ENCODE measurements around the gene KRT32.
"Not testable (repeated sequence)": the region's sequence is repeated elsewhere in the genome, so short reads cannot be mapped to it uniquely, and the experiment has no call there.

Gene KRT32

DNA sequence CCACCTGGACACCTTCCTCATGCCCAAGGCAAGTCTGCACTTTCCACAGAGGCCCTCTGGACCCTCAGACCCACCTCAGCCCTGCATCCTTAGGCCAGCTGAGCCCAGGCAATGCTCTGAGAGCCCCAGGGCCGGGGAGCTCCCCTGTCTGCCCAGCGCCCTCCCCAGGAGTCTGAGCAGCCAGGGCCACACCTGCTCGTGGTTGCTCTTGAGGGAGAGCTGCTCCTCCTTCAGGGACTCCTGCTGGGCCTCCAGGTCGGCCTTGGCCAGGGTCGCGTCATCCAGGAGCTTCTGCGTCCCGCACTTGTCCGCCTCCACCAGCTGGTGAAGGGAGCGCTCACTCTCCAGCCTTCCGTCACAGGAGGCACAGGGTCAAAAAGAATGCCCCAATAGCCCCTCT, 44.6 kb downstream of the KRT32 start:
- DNase-seq, result not testable (repeated sequence)

GRCh38 chr17:41421617-41422016, 45.6 kb downstream of the KRT32 start:
- DNase-seq, result no peak

- no peak for DNase-seq
These were observed 46.1 kb downstream of the KRT32 start for GRCh38 chr17:41421116-41421515.

DNA sequence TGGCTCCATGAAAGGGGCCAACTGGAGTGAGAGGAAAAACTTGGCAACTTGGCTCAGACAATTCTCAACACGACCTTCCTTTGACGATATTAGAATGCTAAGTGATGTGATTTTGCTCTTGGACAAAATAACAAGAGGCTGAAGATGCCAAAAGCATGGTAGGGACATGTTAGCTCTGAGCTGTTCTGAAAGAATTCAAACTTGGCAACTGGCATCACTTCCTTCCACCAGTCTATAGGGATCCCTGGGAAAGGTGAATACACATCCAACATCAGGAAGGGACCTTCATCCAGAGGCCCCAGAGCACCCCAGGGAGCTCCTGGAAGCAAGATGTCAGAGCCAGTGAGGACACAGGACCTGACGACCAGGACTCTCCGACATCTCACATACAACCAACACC, 47.1 kb downstream of the KRT32 start:
- no peak for DNase-seq

GRCh38 chr17:41419716-41420115, 47.5 kb downstream of the KRT32 start:
- DNase-seq, result no peak

GRCh38 chr17:41418116-41418860, 48.9 kb downstream of the KRT32 start:
- no peak for DNase-seq

DNA sequence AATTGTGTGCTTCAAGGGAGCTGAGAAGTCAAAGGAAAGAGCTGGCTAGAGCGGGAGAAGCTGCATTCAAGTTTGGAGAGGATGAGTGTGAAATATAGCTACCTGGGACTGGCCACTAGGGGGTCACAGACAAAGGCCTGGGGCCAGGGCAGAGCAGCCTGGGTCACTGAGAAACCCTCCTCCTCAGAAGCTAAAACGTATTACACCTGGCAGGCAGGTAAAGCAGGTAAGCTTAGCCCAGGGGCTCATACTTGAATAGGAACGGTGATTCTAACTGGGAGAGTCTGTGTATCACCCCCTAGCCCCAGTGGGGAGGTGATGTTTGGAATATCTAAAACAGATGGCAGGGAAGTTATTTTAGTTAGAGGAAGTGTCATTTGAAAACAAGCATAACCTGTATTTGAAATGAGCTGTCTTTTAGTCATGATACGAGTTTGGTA, 49.6 kb downstream of the KRT32 start:
- no peak for DNase-seq

DNA sequence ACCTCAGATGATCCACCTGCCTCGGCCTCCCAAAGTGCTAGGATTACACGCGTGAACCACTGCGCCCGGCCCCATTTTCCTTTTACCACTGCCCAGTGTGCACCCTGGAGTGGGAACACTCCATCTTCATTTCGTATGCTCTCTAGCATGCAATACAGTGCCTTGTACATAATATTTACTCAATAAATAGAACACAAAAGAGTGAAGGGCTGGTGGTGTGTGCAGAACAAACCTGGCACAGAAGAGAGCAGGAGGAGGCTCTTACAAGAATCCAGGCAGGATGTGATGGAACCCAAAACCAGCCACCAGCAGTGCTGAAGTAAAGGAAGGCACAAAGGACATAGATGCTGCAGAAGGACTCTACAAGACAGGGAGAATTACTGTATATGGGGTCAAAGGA, 50.1 kb downstream of the KRT32 start:
- no peak for DNase-seq

DNA sequence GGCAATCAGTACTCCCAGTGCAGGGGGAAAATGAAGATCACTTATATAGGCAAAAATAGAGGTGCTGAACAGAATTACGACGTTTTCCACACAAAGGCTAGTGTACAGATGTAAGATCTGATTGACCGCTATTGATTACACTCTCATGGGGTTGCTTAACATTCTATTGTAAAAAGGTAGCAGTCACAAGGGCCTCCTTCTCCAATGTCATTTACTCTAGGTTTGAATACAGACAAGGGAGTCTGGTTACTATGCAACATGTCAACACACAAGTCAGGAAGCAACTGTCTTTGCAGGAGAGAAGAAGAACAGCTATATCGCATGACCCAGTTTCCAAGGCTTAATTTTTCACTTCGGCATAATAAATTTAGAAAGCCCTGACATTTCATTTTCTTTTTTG, 50.7 kb downstream of the KRT32 start:
- no peak for DNase-seq

- no peak for DNase-seq
These were observed 51.3 kb downstream of the KRT32 start for GRCh38 chr17:41415833-41416335.

DNA sequence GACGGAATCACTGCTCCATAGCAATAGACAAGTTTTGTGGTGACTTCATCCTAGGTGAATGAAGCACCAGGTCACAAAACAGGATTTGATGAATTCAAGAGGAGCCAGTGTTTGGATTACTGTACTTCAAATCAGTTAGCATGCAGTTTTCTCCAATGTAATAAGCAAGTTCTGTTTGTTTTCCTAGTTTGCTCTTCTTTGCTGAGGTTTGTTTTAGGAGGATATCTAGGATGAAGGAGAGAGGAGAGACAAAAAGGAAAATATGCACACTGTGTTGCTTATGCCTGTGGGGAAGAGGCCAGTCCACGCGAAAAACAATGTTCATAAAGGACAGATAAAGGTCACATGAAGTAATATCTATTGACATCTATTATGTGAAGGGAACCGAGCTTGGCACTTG, 51.8 kb downstream of the KRT32 start:
- no peak for DNase-seq

- DNase-seq, result no peak
These were observed 53.2 kb downstream of the KRT32 start for GRCh38 chr17:41413982-41414381.

DNA sequence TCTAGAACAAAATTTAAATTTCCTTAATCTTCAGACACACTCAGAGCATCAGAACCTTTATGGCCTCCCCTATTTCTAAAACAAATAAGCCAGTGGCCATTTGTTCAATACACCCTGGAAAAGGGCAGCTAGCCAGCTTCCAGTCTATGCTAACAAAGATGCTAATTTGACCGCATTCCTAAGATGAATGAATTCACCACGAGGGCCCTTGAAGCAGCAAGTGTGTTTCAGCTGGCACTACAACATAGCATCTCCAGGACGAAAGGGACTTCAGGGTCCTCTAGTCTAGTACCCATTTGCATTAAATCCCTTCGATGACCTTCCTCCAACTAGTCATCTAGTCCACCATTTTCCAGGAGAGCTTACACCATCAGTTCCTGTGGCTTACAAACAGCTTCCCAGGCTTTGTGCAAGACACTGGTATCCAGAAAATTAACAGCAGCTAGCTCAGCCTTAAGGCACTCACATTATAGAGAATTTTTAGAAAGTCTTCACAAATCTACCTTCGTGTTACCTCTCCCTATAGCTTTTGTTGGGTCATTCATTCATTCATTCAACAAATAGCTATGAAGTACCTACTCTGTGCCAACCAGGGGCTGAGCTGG, 53.7 kb downstream of the KRT32 start:
- DNase-seq, result no peak

DNA sequence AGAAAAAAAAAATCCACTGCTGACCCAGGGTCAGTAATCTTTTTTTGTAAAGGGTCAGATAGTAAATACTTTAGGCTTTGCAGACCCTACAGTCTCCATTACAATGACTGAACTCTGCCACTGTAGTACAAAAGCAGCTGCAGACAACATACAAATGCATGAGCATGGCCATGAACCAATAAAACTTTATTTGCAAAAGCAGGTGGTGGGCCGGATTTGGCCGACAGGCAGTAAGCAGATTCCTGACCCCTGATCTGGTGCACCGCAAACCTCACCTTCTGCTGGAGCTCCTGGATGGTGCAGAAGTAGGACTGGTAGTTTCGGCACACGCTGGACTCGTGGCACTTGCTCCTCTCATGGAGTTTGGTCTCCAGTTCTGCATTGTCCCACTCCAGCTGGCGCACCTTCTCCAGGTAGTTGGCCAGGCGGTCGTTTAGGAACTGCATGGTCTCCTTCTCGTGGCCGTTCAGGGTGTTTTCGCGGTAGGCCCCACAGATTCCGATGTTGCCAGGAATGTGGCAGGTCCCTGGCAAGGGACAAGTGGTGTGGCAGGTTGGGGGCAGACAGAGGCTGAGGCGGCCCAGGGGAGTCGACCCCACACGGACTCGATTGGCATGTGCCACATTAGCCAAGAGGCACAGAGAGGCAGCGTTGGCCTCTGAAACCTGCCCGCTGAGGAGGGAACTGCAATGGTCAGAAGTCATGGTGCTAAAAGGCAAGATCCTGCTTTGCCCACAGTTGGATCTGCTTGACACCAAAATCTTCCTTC, 55.9 kb downstream of the KRT32 start:
- no peak for DNase-seq

All from midbrain (tissue), 1 donor.